WI38 (cell line): ENCODE measurements around the gene C16orf96.

Experiments used
- H3K4me3 ChIP-seq: 2 replicates; pipeline ENCODE4 v1.5.1; 2011; ENCODE audit warnings: low read depth, mild to moderate bottlenecking, control low read depth, low read length
- TF ChIP-seq, protein P1 (sequence below): IDR thresholded peaks from 2 replicates; pipeline ENCODE4 v1.5.1; 2012; ENCODE audit warnings: low read depth, mild to moderate bottlenecking, control low read depth, low read length

Gene C16orf96

GRCh38 chr16:4517812-4518680 lies 38.1 kb upstream of the C16orf96 start:
- H3K4me3 ChIP-seq: no peak overlapping the region
- TF ChIP-seq, protein P1, sequence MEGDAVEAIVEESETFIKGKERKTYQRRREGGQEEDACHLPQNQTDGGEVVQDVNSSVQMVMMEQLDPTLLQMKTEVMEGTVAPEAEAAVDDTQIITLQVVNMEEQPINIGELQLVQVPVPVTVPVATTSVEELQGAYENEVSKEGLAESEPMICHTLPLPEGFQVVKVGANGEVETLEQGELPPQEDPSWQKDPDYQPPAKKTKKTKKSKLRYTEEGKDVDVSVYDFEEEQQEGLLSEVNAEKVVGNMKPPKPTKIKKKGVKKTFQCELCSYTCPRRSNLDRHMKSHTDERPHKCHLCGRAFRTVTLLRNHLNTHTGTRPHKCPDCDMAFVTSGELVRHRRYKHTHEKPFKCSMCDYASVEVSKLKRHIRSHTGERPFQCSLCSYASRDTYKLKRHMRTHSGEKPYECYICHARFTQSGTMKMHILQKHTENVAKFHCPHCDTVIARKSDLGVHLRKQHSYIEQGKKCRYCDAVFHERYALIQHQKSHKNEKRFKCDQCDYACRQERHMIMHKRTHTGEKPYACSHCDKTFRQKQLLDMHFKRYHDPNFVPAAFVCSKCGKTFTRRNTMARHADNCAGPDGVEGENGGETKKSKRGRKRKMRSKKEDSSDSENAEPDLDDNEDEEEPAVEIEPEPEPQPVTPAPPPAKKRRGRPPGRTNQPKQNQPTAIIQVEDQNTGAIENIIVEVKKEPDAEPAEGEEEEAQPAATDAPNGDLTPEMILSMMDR: peak; percentile 63

DNA sequence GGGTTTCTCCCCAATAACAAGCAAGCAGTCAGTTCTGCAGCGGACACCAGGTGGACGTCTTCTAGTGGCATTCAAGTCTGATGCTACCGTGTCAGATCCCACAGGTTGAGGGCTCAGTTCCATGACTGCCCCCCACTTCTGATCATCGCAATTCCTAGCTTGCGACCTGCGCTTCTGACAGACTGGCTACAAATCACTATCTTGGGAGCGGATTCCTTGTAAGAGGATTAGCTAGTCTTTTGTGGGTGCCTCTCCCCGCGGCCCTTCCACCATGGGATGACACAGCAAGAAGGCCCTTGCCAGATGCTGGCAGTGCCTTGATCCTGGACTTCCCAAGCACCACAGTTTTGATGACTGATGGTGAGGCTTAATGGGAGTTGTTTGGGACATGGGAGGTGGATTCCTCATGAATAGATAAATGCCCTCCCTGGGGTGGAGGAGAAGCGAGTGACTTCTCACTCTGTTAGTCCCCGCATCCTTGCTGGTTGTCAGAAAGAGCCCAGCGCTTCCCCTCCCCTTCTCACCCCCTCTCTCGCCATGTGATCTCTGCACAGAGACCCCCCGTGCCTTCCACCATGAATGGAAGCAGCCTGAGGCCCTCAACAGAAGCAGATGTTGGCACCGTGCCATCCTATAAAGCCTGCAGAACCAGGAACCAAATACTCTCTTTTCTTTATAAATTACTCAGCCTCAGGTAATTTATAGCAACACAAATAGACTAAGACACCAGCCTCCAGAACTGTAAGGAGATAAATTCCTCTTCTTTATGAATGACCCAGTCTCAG lies 36.7 kb upstream of the C16orf96 start:
- TF ChIP-seq, protein P1: no peak

GRCh38 chr16:4520913-4521312 lies 35.2 kb upstream of the C16orf96 start:
- no peak overlapping the region for H3K4me3 ChIP-seq
- TF ChIP-seq, protein P1: no peak

More for the DNA sequence above, 36.7 kb upstream of the C16orf96 start:
- no peak overlapping the region for H3K4me3 ChIP-seq

GRCh38 chr16:4522051-4522581 lies 34.0 kb upstream of the C16orf96 start:
- TF ChIP-seq, protein P1: no peak
- H3K4me3 ChIP-seq: no peak overlapping the region

DNA sequence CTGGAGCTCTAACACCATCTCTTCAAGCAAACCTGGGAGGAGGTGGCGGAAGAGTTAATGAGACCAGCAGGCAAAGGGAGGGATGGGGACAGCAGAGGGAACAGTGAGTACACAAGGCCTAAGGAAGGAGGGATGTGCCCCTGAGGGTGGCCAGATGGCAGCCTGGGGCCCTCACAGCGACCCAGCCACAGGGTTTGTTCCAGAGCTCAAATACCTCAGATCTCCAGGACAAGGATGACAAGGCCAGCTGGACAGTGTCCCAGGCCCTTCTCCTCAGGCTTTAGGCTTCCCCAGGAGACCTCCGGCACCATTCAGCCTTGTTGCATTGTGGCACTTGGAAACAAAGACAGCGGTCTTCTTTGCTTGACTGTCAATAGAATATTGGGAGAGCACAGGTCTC lies 32.5 kb upstream of the C16orf96 start:
- TF ChIP-seq, protein P1: no peak

GRCh38 chr16:4524571-4524970 lies 31.6 kb upstream of the C16orf96 start:
- TF ChIP-seq, protein P1: no peak
- H3K4me3 ChIP-seq: no peak overlapping the region

More for the DNA sequence above, 32.5 kb upstream of the C16orf96 start:
- H3K4me3 ChIP-seq: no peak overlapping the region
